Measurements from ENCODE around the gene ARHGAP15.

The ARHGAP15 gene

GRCh38 chr2:143417428-143417827, 288.2 kb downstream of the ARHGAP15 start:
- no peak for DNase-seq

DNA sequence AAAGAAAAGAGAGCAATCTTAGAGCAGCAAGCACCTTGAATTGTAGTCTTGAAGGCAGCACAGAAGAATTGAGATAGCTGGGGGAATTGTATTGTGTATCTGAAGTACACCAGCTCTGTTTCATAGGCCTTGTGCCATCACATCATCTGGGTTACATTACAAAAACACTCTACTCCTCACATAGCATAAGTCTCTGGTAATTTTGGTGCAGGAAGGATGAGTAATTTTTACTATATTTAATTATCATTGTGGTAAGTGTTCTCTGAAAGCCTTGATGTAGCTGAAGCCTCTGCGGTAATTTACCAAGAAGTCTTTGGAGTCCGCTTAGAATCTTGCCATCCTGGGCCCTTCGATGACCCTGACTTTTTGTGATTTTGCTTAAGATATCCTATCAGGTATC, 291.1 kb downstream of the ARHGAP15 start:
- no peak for DNase-seq

DNA sequence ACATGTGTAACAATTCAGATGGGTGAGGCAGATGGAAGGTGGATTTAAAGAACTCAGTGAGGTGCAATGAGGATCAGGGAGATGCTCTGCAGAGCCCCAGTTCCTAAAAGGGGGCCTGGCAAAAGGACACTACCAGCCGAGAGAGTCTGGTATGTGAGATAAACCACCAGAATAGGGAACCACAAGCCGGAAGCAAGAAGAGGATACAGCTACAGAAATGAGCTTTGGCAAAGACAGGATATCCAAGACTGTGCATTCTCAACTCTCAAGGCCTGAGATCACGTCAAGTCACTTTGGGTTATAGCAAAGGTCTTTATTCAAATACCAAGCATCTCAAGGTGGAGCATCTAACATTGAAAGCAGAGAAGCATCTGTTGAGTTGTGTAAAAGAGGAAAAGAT, 293.5 kb downstream of the ARHGAP15 start:
- peak; percentile 82 for DNase-seq

DNA sequence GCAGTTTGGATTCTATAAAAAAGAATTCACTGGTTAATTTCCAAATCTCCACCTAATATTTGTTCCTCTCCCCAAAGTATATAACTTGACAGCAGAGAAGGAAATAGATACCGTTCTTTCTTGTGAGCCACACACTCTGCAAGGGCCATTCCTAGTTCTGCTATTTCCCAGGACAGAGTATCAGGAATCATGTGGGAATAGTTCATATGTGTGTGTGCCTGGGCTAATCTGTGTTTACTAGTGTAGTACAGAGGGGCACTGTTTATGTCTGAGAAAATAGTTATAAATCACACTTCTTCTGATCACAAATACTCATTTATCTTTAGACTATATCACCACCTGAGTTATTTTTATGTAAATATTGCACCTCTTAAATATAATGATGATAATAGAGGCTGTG, 296.7 kb downstream of the ARHGAP15 start:
- DNase-seq = no peak

- DNase-seq = no peak
Observed at GRCh38 chr2:143426296-143426695, 297.1 kb downstream of the ARHGAP15 start.

- DNase-seq = no peak
Observed at GRCh38 chr2:143428700-143429099, 299.5 kb downstream of the ARHGAP15 start.

- no peak for DNase-seq
Observed at GRCh38 chr2:143429932-143430679, 300.9 kb downstream of the ARHGAP15 start.

DNA sequence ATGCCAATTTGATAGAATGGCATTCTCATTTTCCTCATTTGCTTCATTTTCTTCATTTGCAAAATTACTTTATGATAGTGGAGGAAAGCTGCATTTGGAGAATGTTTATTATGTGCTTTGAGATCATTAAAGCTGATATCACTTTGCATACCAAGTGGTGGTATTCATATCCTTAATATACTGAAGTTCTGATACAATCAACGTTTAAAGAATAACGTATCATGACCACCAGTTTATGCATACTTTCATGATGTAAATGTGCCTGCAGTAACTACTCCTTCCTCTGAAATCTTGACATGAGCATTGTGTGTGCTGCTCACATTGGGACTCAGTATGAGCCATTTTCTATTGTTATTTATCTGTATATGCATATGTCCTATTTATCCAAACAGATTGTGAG, 302.1 kb downstream of the ARHGAP15 start:
- no peak for DNase-seq

- no peak for DNase-seq
Observed at GRCh38 chr2:143433251-143433650, 304.0 kb downstream of the ARHGAP15 start.

DNA sequence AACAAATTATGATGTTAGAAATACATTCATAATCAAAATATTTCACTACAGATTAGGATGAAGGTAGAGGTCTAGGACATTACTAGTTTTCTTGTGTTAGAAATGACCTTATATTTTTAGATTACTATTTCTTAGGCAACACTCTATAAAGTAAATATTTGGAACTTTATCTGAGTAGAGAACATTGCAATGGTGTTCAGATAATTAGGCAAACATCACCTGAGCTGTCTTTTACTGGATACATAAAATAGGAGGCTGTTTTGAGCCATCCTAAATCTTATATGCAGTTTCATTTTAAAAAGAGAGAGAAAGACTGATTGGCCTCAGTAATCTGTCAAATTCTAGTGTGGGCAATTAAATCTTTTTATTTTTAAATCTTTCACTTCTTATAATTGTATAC, 304.6 kb downstream of the ARHGAP15 start:
- DNase-seq = no peak

DNA sequence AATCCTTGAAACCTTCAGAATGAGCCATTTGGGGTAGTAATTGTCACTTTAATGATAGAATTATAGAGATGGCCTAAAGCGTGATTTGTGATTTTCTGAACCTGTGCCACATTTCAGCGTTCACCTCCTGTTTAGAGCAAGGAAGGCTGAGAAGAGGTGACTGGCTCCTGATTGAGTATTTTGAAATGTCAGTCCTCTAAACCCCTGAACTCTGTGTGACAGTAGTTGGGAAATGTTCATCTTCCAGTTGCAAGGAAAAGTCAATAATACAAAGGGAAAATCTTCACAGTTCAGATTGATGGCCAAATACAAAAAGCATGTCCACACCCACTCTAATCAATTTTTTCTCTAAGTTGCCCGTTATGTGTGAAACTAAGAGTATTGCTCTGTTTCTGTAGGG, 305.2 kb downstream of the ARHGAP15 start:
- DNase-seq = no peak

GRCh38 chr2:143435131-143435530, 305.9 kb downstream of the ARHGAP15 start:
- no peak for DNase-seq

GRCh38 chr2:143436951-143437350, 307.7 kb downstream of the ARHGAP15 start:
- DNase-seq = no peak

DNA sequence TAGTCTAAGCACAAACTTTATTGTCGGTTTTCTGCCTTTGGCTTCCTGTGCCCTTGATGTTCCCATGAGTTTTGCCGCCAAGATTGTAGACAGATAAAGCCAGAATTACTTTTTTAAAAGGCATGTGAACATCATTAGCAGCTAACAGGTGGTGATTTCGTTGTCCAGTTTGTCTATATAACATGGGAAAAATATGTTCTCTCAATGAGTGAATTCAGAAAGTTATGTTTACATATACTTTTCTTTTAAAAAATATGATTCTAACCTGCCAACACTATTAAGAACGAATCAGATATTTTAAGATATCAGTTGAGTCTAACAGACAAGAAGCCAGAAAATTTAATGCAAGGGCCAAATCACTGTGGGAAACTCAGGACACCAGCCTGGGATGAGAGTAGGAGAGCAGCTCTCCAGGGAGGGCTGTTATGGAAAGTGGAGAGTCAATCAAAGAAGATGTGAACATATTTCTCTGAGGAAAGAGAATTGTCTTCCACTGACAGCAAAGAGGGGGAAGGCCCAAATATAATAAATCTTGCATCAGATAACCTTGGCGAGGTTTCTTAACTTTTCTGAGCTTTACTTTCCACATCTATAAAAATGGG, 311.3 kb downstream of the ARHGAP15 start:
- DNase-seq = no peak

- DNase-seq = no peak
Observed at GRCh38 chr2:143442193-143442592, 313.0 kb downstream of the ARHGAP15 start.

DNA sequence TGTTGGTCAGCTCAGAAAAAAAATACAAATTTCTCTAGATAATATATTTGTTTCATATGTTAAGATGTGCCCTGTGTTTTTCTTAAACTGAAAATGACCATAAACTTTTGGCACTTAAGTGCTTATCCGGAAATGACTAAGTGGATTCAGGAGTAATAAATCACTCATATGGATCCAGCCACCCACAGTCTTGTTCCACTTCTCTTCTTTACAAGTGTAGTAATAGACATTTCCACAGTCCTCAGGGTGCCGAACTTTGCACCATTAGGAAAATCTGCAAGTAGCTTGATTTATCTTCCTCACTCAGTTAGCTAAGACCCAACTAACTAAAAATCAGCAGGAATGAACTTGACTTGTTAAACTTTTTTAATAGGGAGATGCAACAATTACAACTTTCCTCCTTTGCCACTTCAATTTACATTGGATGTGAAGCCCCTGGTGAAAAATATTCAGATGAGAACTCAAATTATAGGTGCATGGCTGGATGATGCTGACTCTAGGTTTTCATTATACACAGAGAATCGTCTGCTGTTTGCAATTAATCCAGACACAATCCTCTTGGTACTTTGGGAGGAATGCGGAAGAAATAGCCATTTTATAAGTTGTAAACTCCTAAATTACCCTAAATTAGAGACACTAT, 322.5 kb downstream of the ARHGAP15 start:
- DNase-seq = peak; percentile 46

GRCh38 chr2:143452817-143453451, 323.7 kb downstream of the ARHGAP15 start:
- peak; percentile 42 for DNase-seq

GRCh38 chr2:143453981-143454511, 324.8 kb downstream of the ARHGAP15 start:
- DNase-seq = no peak

DNA sequence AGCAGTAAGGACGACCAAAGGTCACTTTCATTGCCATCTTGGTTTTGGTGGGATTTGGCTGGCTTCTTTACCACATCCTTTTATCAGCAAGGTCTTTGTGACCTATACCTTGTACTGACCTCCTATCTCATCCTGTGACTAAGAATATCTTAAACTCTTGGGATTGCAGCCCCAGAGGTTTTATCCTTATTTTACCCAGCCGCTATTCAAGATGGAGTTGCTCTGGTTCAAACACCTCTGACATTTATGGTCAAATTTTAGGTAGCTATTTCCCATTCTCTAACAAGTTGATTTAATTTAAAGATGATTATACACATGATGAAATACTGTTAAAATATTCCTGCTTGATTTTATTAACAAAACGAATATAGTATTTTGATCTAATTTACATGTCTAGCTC, 326.1 kb downstream of the ARHGAP15 start:
- DNase-seq = no peak

GRCh38 chr2:143458258-143459190, 329.3 kb downstream of the ARHGAP15 start:
- no peak for DNase-seq

DNA sequence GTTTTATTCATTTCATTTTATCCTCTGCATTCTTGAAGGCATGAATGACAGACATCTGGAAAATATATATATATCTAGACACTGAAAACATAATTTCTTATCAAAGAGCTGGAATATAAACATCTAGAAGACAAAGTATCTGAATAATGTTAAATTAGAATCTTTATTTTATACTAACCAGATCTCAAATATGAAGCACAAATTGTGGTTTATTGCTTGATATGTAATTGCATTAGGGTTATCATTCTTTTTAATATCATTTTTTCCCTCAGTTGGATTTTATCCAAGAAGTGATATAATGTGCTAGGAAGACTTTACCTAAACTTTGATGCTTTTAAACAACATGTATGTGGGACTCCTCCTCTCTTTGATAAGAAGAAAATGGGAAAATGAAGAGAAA, 331.2 kb downstream of the ARHGAP15 start:
- DNase-seq = no peak

DNA sequence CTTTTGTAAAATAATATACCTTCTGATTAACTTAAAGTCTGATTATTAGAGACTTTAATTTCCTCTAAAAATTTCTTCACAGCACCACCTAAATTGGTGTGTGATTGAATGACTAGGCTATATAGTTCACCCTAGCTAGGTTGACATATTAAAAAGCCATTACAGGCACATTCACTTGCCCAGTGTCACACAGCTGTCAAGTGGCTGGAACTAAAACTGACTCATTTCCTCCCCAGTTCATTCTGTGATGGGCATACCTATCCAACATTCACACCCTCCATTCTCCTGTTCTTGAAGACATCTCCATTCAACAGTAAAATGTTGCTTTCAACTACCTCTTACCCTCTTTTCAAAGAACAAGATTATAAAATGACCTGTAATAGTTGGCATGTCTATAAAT, 334.5 kb downstream of the ARHGAP15 start:
- no peak for DNase-seq

All from hematopoietic multipotent progenitor cell treated with erythropoietin and hydrocortisone succinate and interleukin-3 and kit ligand, for 6 days (in vitro differentiated cells).